ENCODE data around the gene MYBBP1A.

DNA sequence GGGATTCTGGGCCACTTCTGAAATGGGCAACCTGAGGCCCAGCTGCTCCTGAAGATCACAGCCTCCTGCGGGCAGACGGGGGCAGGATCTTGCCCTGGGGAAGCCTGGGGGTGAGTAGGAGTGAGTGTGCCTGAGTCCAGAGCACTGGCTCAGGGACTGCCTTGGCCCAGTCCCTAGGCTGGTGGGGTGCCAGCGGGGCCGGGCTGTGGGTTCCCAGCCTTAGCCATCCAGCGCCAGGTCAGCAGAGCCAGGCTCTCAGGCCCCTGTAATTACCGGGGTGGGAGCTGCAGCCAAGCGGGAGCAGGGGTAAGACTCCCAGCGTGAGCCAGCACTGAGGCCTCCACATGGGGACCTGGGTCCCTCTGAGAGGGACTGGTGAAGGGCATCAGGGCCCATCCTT, 48.3 kb downstream of the MYBBP1A start:
- TF ChIP-seq, protein P1, sequence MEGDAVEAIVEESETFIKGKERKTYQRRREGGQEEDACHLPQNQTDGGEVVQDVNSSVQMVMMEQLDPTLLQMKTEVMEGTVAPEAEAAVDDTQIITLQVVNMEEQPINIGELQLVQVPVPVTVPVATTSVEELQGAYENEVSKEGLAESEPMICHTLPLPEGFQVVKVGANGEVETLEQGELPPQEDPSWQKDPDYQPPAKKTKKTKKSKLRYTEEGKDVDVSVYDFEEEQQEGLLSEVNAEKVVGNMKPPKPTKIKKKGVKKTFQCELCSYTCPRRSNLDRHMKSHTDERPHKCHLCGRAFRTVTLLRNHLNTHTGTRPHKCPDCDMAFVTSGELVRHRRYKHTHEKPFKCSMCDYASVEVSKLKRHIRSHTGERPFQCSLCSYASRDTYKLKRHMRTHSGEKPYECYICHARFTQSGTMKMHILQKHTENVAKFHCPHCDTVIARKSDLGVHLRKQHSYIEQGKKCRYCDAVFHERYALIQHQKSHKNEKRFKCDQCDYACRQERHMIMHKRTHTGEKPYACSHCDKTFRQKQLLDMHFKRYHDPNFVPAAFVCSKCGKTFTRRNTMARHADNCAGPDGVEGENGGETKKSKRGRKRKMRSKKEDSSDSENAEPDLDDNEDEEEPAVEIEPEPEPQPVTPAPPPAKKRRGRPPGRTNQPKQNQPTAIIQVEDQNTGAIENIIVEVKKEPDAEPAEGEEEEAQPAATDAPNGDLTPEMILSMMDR (IDR thresholded peaks at IDR 0.05): no peak
- TF ChIP-seq POLR2A (IDR thresholded peaks at IDR 0.05): no peak
